Osteocyte (in vitro differentiated cells): ENCODE measurements around the gene LONRF2. TPM values are rescaled to one million over a fixed set of nuclear protein-coding genes. Genes with fewer than 3 reads are reported as not detected.

Source experiments
- DNase-seq: peaks from one replicate; pipeline ENCODE4 v3.0.0; 2021; ENCODE audit warnings: mixed read lengths; ENCODE audit not compliant: unreplicated experiment; ENCODE audit errors: extremely low spot score
- H3K27ac Mint-ChIP-seq: one replicate; pipeline ENCODE4 v1.8.0; 2021; ENCODE audit warnings: mild to moderate bottlenecking, mixed read lengths; ENCODE audit not compliant: unreplicated experiment
- H3K27me3 Mint-ChIP-seq: one replicate; pipeline ENCODE4 v1.8.0; 2021; ENCODE audit warnings: mixed read lengths; ENCODE audit not compliant: unreplicated experiment
- H3K36me3 Mint-ChIP-seq: one replicate; pipeline ENCODE4 v1.8.0; 2021; ENCODE audit warnings: mixed read lengths; ENCODE audit not compliant: unreplicated experiment
- H3K4me1 Mint-ChIP-seq: one replicate; pipeline ENCODE4 v1.8.0; 2021; ENCODE audit warnings: mixed read lengths; ENCODE audit not compliant: unreplicated experiment
- H3K4me3 Mint-ChIP-seq: one replicate; pipeline ENCODE4 v1.8.0; 2021; ENCODE audit warnings: mild to moderate bottlenecking, moderate library complexity, mixed read lengths; ENCODE audit not compliant: unreplicated experiment
- H3K9me3 Mint-ChIP-seq: one replicate; pipeline ENCODE4 v1.8.0; 2021; ENCODE audit warnings: mixed read lengths; ENCODE audit not compliant: unreplicated experiment
- total RNA-seq: library from RNA; stranded (reverse); gene quantifications from 2 replicates; pipeline ENCODE4 v1.2.1, GENCODE V29; 2021
- TF ChIP-seq, protein P1 (sequence below): fragments of 200-600 bp; sonication (generic); IDR thresholded peaks from 2 replicates; pipeline ENCODE4 v1.5.0; 2021; ENCODE audit warnings: antibody characterized with exemption, mild to moderate bottlenecking, moderate library complexity

LONRF2 gene
- total RNA-seq, 1 donor from 2014 or later = 0.32 TPM

DNA sequence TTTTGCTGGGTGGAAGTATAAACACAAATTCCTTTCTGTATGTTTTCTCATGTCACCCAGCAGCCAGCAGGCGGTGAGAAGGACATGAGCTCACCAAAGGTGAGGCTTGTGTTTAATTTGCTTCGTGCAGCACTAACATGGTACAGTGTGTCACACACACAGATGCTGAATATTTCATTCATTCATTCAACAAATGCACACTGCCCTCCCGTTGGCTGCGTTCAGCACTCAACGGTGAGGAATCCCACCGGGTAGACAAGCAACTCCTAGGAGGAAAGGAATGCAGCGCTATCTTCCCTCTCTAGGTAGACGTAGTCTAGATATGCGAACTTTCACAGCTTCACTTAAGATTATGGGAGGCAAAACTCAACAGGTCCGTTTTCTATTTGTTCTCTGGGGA lies 85.1 kb downstream of the LONRF2 start:
- H3K9me3 Mint-ChIP-seq = no peaks in the 10 kb centered on the region
- DNase-seq = peak; percentile 59
- no peak overlapping the region for H3K27ac Mint-ChIP-seq
- peaks cover 48% of the 10 kb centered on the region for H3K4me1 Mint-ChIP-seq
- TF ChIP-seq, protein P1, sequence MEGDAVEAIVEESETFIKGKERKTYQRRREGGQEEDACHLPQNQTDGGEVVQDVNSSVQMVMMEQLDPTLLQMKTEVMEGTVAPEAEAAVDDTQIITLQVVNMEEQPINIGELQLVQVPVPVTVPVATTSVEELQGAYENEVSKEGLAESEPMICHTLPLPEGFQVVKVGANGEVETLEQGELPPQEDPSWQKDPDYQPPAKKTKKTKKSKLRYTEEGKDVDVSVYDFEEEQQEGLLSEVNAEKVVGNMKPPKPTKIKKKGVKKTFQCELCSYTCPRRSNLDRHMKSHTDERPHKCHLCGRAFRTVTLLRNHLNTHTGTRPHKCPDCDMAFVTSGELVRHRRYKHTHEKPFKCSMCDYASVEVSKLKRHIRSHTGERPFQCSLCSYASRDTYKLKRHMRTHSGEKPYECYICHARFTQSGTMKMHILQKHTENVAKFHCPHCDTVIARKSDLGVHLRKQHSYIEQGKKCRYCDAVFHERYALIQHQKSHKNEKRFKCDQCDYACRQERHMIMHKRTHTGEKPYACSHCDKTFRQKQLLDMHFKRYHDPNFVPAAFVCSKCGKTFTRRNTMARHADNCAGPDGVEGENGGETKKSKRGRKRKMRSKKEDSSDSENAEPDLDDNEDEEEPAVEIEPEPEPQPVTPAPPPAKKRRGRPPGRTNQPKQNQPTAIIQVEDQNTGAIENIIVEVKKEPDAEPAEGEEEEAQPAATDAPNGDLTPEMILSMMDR = peak; percentile 1
- H3K36me3 Mint-ChIP-seq = no peaks in the 10 kb centered on the region
- H3K4me3 Mint-ChIP-seq = no peak overlapping the region
- H3K27me3 Mint-ChIP-seq = no peaks in the 10 kb centered on the region

DNA sequence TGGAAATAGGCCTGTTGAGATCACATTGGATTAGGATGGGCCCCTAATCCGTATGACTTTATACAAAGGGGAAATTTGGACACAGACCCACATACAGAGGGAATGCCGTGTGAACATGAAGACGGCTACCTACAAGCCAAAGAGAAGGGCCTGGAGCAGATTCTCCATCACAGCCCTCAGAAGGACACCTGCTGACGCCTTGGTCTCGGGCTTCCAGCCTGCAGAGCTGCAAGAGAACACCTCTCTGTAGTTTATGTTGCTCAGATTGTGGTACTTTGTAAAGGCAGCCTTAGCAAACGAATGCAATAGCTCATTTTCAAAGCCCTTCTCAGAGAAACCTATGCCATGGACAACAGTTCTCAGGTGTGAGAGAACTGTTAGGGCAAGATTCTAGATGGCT lies 86.1 kb downstream of the LONRF2 start:
- no peaks in the 10 kb centered on the region for H3K9me3 Mint-ChIP-seq
- peaks cover 49% of the 10 kb centered on the region for H3K4me1 Mint-ChIP-seq
- H3K4me3 Mint-ChIP-seq = no peak overlapping the region
- peak; percentile 51 for DNase-seq
- no peak overlapping the region for H3K27ac Mint-ChIP-seq
- no peaks in the 10 kb centered on the region for H3K36me3 Mint-ChIP-seq
- no peaks in the 10 kb centered on the region for H3K27me3 Mint-ChIP-seq
- TF ChIP-seq, protein P1 = no peak

DNA sequence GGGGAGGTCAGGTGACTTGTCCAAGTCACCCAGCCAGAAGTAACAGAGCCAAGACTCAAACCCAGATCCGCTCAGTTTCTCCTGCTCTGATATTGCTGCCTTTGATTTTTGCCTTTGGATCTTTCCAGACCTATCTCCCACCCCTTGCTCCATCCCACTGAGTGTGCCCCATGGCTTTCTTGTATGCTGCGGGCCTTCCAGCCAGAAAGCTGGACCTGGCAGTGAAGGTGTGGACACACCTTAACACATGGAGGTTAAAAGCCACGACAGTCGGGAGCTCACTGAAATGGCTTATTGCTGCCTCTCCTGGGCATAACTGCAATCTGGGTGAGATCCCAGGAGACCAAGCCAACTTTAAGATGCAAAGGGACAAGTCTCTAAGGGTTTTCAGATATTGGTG lies 86.7 kb downstream of the LONRF2 start:
- peaks cover 53% of the 10 kb centered on the region for H3K4me1 Mint-ChIP-seq
- no peaks in the 10 kb centered on the region for H3K9me3 Mint-ChIP-seq
- no peaks in the 10 kb centered on the region for H3K27me3 Mint-ChIP-seq
- H3K36me3 Mint-ChIP-seq = no peaks in the 10 kb centered on the region
- DNase-seq = peak; percentile 62
- H3K4me3 Mint-ChIP-seq = no peak overlapping the region
- TF ChIP-seq, protein P1 = no peak
- H3K27ac Mint-ChIP-seq = peak overlapping the region; percentile 67

DNA sequence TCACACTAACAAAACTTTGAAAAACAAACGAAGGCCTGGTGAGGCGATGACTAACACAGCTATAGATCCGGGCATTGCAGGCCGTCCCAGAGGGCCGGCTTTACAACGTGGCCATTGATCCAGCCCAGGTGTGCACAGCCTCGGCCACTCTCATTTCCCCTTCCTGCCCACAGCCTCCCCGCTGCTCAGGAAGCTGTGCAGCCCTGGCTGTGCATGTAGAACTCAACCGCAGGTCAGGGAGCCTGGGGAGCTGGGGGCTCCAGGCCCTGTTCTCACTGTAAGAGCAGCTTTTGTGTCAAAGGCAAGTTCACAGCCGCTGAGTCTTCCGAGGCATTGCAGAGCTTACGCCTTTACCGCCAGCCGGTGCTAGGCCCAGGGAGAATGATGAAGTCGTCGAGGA lies 87.2 kb downstream of the LONRF2 start:
- H3K27me3 Mint-ChIP-seq = no peaks in the 10 kb centered on the region
- peak overlapping the region; percentile 21 for H3K4me3 Mint-ChIP-seq
- no peaks in the 10 kb centered on the region for H3K36me3 Mint-ChIP-seq
- H3K4me1 Mint-ChIP-seq = peaks cover 53% of the 10 kb centered on the region
- TF ChIP-seq, protein P1 = no peak
- peak; percentile 76 for DNase-seq
- H3K27ac Mint-ChIP-seq = peak overlapping the region; percentile 67
- no peaks in the 10 kb centered on the region for H3K9me3 Mint-ChIP-seq

DNA sequence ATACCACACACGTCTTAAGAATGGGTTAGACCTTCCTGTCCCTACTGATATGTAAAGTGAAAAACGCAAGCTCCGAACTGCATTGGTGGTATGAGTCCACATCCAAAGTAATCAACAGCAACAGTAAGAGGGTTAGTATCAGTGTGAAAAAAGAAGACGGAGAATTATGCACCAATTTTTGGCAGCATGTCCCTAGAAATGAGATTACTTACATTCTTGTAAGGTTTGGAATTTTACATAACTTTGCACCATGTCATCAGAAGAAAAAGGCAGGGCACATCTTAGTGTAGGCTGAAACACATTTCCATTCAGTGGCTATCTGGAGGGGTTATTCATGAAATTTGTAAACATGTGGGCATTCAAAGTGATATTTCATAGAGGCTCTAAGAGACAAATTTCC lies 88.2 kb downstream of the LONRF2 start:
- Mint-ChIP-seq H3K9me3 (no peaks in the 10 kb centered on the region), H3K27ac (peak overlapping the region; percentile 9)

More for the DNA sequence above, 88.2 kb downstream of the LONRF2 start:
- no peak overlapping the region for H3K4me3 Mint-ChIP-seq
- H3K27me3 Mint-ChIP-seq = no peaks in the 10 kb centered on the region
- H3K36me3 Mint-ChIP-seq = no peaks in the 10 kb centered on the region
- TF ChIP-seq, protein P1 = no peak
- DNase-seq = no peak
- peaks cover 59% of the 10 kb centered on the region for H3K4me1 Mint-ChIP-seq
